Stimulated activated naive CD8-positive, alpha-beta T cell treated with anti-CD3 and anti-CD28 coated beads, Interleukin-15, Interleukin-2, amounts not matched to agents 100 ng/mL and 50 ng/mL, for 24 hours (primary cell): ENCODE results near the gene FAM193B.

ENCODE experiments used
- H3K27ac Mint-ChIP-seq: one replicate; pipeline ENCODE4 v1.8.0; 2021; ENCODE audit warnings: mild to moderate bottlenecking, mixed read lengths
- H3K27me3 Mint-ChIP-seq: one replicate; pipeline ENCODE4 v1.8.0; 2021; ENCODE audit warnings: mixed read lengths
- H3K36me3 Mint-ChIP-seq: one replicate; pipeline ENCODE4 v1.8.0; 2021; ENCODE audit warnings: low read depth, mixed read lengths
- H3K4me1 Mint-ChIP-seq: one replicate; pipeline ENCODE4 v1.8.0; 2021; ENCODE audit warnings: low read depth, mixed read lengths
- H3K4me3 Mint-ChIP-seq: one replicate; pipeline ENCODE4 v1.8.0; 2021; ENCODE audit warnings: mild to moderate bottlenecking, mixed read lengths
- H3K9me3 Mint-ChIP-seq: one replicate; pipeline ENCODE4 v1.8.0; 2021; ENCODE audit warnings: mixed read lengths

FAM193B gene

DNA sequence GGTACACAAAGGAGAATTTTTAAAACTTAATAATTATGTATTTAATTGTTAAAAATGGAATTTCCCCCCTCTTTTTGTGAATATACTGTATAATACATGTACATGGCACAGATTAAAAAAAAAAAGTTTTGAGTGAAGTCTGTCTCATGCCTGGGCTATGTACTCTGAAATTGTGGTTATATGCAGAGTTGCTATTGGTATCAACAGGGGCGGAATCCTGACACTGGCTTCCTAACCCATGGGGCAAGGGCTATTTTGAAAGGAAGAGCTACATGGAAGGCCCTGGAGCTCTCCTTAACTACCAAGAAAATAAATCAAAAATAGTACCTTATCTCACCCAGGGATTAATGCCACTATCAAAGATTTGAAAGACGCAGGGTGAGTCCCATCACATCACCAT is 865 bp upstream of the FAM193B start:
- peaks cover 27% of the 10 kb centered on the region for H3K4me1 Mint-ChIP-seq
- no peaks in the 10 kb centered on the region for H3K27me3 Mint-ChIP-seq
- peaks cover 11% of the 10 kb centered on the region for H3K36me3 Mint-ChIP-seq
- no peaks in the 10 kb centered on the region for H3K9me3 Mint-ChIP-seq
- H3K27ac Mint-ChIP-seq: no peak overlapping the region
- peak overlapping the region; percentile 89 for H3K4me3 Mint-ChIP-seq

DNA sequence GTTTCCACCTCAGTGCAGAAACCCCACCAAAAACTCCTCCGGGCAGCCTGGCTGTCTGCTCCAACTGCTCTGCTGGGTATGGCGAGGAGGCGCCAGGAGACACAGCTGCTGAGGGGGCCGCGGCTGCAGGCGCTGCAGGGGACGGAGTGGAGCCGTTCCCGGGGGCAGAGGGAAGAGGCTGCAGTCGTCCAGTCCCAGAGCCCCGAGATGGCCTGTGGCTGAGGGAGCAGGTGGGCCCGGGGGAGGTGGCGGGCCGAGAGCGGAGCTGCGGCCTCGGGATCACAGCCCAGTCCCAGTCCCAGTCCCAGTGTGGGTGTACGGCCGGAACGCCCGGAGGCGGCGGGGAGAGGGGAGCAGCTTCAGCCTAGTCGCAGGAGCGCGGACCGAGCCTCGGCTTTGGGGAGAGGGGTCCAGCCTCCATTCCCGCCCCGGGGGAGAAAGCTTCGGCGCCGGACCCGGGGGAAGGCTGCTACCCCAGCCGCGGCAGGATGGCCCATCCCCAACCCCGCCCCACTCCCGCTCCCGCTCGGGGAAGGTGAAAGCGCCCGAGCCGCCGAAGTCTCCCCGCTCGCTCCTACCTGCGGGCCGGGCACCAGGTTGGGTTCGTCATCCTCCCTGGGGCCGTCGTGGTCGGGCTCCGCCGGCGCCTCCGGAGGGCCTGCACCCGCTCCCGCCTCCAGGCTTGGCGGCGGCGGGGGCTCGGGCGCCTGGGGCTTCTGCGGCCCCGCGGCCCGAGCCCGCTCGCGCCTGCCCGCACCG is 513 bp downstream of the FAM193B start:
- Mint-ChIP-seq H3K36me3 (peaks cover 13% of the 10 kb centered on the region), H3K4me3 (peak overlapping the region; percentile 77), H3K4me1 (peaks cover 29% of the 10 kb centered on the region), H3K27ac (no peak overlapping the region), H3K9me3 (no peaks in the 10 kb centered on the region), H3K27me3 (no peaks in the 10 kb centered on the region)

GRCh38 chr5:177552839-177553455 is 1.4 kb downstream of the FAM193B start:
- no peaks in the 10 kb centered on the region for H3K27me3 Mint-ChIP-seq
- H3K4me1 Mint-ChIP-seq: peaks cover 29% of the 10 kb centered on the region
- H3K36me3 Mint-ChIP-seq: peaks cover 13% of the 10 kb centered on the region
- peak overlapping the region; percentile 77 for H3K4me3 Mint-ChIP-seq
- H3K27ac Mint-ChIP-seq: peak overlapping the region; percentile 7
- H3K9me3 Mint-ChIP-seq: no peaks in the 10 kb centered on the region

DNA sequence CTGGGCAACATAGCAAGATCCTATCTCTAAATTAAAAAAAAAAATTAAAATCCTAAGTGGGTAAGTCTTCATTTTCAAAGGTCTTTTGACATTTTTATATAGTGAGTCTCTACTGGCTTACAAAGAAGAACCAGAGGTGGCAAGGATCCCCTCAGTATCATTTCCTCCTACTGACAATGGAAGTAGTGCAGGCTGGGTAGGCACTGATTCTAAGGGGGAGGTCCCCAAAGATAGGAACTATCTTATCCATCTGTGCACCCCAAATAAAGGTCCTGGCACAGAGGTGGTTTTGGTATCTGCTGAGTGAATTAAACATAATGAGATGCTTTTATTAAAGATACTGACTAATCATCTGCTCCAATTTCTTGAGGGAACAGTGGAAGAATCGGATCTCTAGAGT is 4.2 kb downstream of the FAM193B start:
- H3K4me3 Mint-ChIP-seq: no peak overlapping the region
- no peaks in the 10 kb centered on the region for H3K27me3 Mint-ChIP-seq
- H3K9me3 Mint-ChIP-seq: no peaks in the 10 kb centered on the region

GRCh38 chr5:177548495-177548894 is 5.9 kb downstream of the FAM193B start:
- H3K27ac Mint-ChIP-seq: no peak overlapping the region
- no peak overlapping the region for H3K4me3 Mint-ChIP-seq
- peaks cover 24% of the 10 kb centered on the region for H3K4me1 Mint-ChIP-seq
- H3K9me3 Mint-ChIP-seq: no peaks in the 10 kb centered on the region
- H3K36me3 Mint-ChIP-seq: peaks cover 26% of the 10 kb centered on the region
- H3K27me3 Mint-ChIP-seq: no peaks in the 10 kb centered on the region

More for the DNA sequence above, 4.2 kb downstream of the FAM193B start:
- Mint-ChIP-seq H3K27ac (no peak overlapping the region), H3K4me1 (peaks cover 31% of the 10 kb centered on the region), H3K36me3 (peaks cover 17% of the 10 kb centered on the region)

DNA sequence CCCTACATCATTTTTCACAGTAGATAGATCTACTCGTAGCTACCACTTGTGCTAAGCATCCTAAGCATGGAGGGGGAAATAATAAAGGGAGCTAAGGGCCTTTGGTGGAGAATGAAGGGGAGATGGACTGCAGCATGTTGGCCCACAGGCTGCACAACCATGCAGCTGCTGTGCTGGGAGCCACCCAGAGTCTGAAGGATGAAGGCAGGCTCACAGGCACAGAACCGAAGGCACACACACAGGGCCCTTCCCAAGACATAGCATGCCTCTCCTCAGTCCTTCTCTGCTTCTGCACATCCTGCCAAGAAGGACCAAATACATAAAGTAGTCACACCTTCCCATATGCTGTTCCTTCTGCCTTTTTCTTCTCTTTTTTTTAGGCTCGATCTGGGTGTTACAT is 6.6 kb downstream of the FAM193B start:
- H3K27me3 Mint-ChIP-seq: no peaks in the 10 kb centered on the region
- H3K4me1 Mint-ChIP-seq: peaks cover 17% of the 10 kb centered on the region
- H3K9me3 Mint-ChIP-seq: no peaks in the 10 kb centered on the region
- H3K27ac Mint-ChIP-seq: no peak overlapping the region
- H3K36me3 Mint-ChIP-seq: peaks cover 24% of the 10 kb centered on the region
- H3K4me3 Mint-ChIP-seq: no peak overlapping the region

- H3K27ac Mint-ChIP-seq: no peak overlapping the region
- H3K4me3 Mint-ChIP-seq: no peak overlapping the region
- no peaks in the 10 kb centered on the region for H3K27me3 Mint-ChIP-seq
Observed at GRCh38 chr5:177546258-177546741, 8.1 kb downstream of the FAM193B start.

GRCh38 chr5:177545487-177546257 is 8.7 kb downstream of the FAM193B start:
- H3K9me3 Mint-ChIP-seq: no peaks in the 10 kb centered on the region
- H3K4me1 Mint-ChIP-seq: peaks cover 8% of the 10 kb centered on the region
- peaks cover 25% of the 10 kb centered on the region for H3K36me3 Mint-ChIP-seq
- H3K4me3 Mint-ChIP-seq: no peak overlapping the region
- H3K27me3 Mint-ChIP-seq: no peaks in the 10 kb centered on the region
- no peak overlapping the region for H3K27ac Mint-ChIP-seq

More at GRCh38 chr5:177546258-177546741, 8.1 kb downstream of the FAM193B start:
- no peaks in the 10 kb centered on the region for H3K9me3 Mint-ChIP-seq
- H3K36me3 Mint-ChIP-seq: peaks cover 25% of the 10 kb centered on the region
- peaks cover 8% of the 10 kb centered on the region for H3K4me1 Mint-ChIP-seq

- H3K36me3 Mint-ChIP-seq: peaks cover 32% of the 10 kb centered on the region
- no peaks in the 10 kb centered on the region for H3K27me3 Mint-ChIP-seq
- H3K4me1 Mint-ChIP-seq: peaks cover 4% of the 10 kb centered on the region
- no peaks in the 10 kb centered on the region for H3K9me3 Mint-ChIP-seq
- no peak overlapping the region for H3K27ac Mint-ChIP-seq
- H3K4me3 Mint-ChIP-seq: no peak overlapping the region
Observed at GRCh38 chr5:177542816-177543465, 11.4 kb downstream of the FAM193B start.

DNA sequence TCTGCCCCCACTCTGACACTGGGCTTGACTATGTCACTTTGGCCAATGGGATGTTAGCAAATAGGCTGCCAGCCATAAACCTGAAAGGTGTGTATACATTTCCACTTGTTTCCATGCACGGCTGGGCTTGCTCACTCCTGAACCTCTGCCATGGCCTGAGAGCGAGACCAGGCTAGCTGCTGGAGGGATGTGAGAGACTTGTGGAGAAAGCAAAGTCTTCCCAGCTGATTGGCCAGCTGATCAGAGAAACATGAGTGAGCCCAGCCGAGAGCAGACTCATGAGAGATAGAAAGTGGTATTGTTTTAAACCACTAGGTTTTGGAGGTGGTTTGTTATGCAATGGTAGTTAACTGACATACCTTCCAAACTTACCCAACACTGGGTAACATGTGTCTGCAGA is 13.9 kb downstream of the FAM193B start:
- Mint-ChIP-seq H3K27ac (no peak overlapping the region), H3K36me3 (peaks cover 36% of the 10 kb centered on the region), H3K9me3 (no peaks in the 10 kb centered on the region)

GRCh38 chr5:177539411-177539810 is 15.0 kb downstream of the FAM193B start:
- Mint-ChIP-seq H3K9me3 (no peaks in the 10 kb centered on the region), H3K4me3 (no peak overlapping the region), H3K27me3 (no peaks in the 10 kb centered on the region), H3K27ac (no peak overlapping the region), H3K4me1 (no peaks in the 10 kb centered on the region), H3K36me3 (peaks cover 38% of the 10 kb centered on the region)

More for the DNA sequence above, 13.9 kb downstream of the FAM193B start:
- H3K4me1 Mint-ChIP-seq: no peaks in the 10 kb centered on the region
- no peak overlapping the region for H3K4me3 Mint-ChIP-seq
- H3K27me3 Mint-ChIP-seq: no peaks in the 10 kb centered on the region

GRCh38 chr5:177538876-177539275 is 15.5 kb downstream of the FAM193B start:
- no peak overlapping the region for H3K27ac Mint-ChIP-seq
- H3K9me3 Mint-ChIP-seq: no peaks in the 10 kb centered on the region
- H3K4me3 Mint-ChIP-seq: no peak overlapping the region
- H3K36me3 Mint-ChIP-seq: peaks cover 36% of the 10 kb centered on the region
- H3K27me3 Mint-ChIP-seq: no peaks in the 10 kb centered on the region
- no peaks in the 10 kb centered on the region for H3K4me1 Mint-ChIP-seq

- Mint-ChIP-seq H3K4me1 (no peaks in the 10 kb centered on the region), H3K36me3 (peaks cover 37% of the 10 kb centered on the region), H3K4me3 (no peak overlapping the region), H3K9me3 (no peaks in the 10 kb centered on the region), H3K27ac (no peak overlapping the region), H3K27me3 (no peaks in the 10 kb centered on the region)
Observed at GRCh38 chr5:177537389-177538361, 16.7 kb downstream of the FAM193B start.

GRCh38 chr5:177536386-177536785 is 18.0 kb downstream of the FAM193B start:
- Mint-ChIP-seq H3K4me3 (no peak overlapping the region), H3K27me3 (no peaks in the 10 kb centered on the region), H3K36me3 (peaks cover 31% of the 10 kb centered on the region), H3K27ac (no peak overlapping the region), H3K4me1 (no peaks in the 10 kb centered on the region), H3K9me3 (no peaks in the 10 kb centered on the region)
